Activated CD4-positive, CD25-positive, alpha-beta regulatory T cell treated with anti-CD3 and anti-CD28 coated beads, Interleukin-2, amount 50 U/mL, for 72 hours (primary cell): ENCODE measurements around the gene ERGIC1.
A peak's percentile ranks its signal among the peaks of the same experiment; 100 is the strongest.

Experiments
- DNase-seq: peaks from one replicate; pipeline ENCODE4 v3.0.0; 2021

Gene ERGIC1

GRCh38 chr5:172926008-172926523 is 92.0 kb downstream of the ERGIC1 start:
- DNase-seq = no peak

- DNase-seq = no peak
Measured at GRCh38 chr5:172926796-172927195, 92.7 kb downstream of the ERGIC1 start.

GRCh38 chr5:172929371-172929838 is 95.4 kb downstream of the ERGIC1 start:
- no peak for DNase-seq

- DNase-seq = no peak
Measured at GRCh38 chr5:172931001-172931536, 97.0 kb downstream of the ERGIC1 start.

- peak; percentile 76 for DNase-seq
Measured at GRCh38 chr5:172932313-172933017, 98.4 kb downstream of the ERGIC1 start.

GRCh38 chr5:172933238-172933637 is 99.2 kb downstream of the ERGIC1 start:
- no peak for DNase-seq

GRCh38 chr5:172935096-172935495 is 101.0 kb downstream of the ERGIC1 start:
- no peak for DNase-seq

- no peak for DNase-seq
Measured at GRCh38 chr5:172936401-172936800, 102.3 kb downstream of the ERGIC1 start.

- DNase-seq = no peak
Measured at GRCh38 chr5:172939071-172939470, 105.0 kb downstream of the ERGIC1 start.

- DNase-seq = no peak
Measured at GRCh38 chr5:172939611-172940267, 105.7 kb downstream of the ERGIC1 start.

- DNase-seq = no peak
Measured at GRCh38 chr5:172940268-172941066, 106.4 kb downstream of the ERGIC1 start.

GRCh38 chr5:172941067-172941516 is 107.0 kb downstream of the ERGIC1 start:
- DNase-seq = no peak

GRCh38 chr5:172942556-172942955 is 108.5 kb downstream of the ERGIC1 start:
- no peak for DNase-seq

GRCh38 chr5:172943283-172943841 is 109.3 kb downstream of the ERGIC1 start:
- DNase-seq = no peak

- DNase-seq = no peak
Measured at GRCh38 chr5:172943906-172944305, 109.9 kb downstream of the ERGIC1 start.

GRCh38 chr5:172944741-172945140 is 110.7 kb downstream of the ERGIC1 start:
- DNase-seq = no peak

GRCh38 chr5:172945151-172945550 is 111.1 kb downstream of the ERGIC1 start:
- no peak for DNase-seq

GRCh38 chr5:172946146-172946545 is 112.1 kb downstream of the ERGIC1 start:
- no peak for DNase-seq

- DNase-seq = no peak
Measured at GRCh38 chr5:172949426-172949825, 115.4 kb downstream of the ERGIC1 start.

- no peak for DNase-seq
Measured at GRCh38 chr5:172950176-172950965, 116.3 kb downstream of the ERGIC1 start.

GRCh38 chr5:172951371-172952033 is 117.5 kb downstream of the ERGIC1 start:
- DNase-seq = no peak
